Hepatocyte (in vitro differentiated cells): ENCODE results near the gene DPF3.

Source experiments
- CTCF ChIP-seq: fragments of 200-600 bp; sonication (generic); IDR thresholded peaks from 2 replicates; pipeline ENCODE4 v1.5.1; 2016; ENCODE audit warnings: antibody characterized with exemption, mild to moderate bottlenecking; ENCODE audit not compliant: poor library complexity
- EZH2phosphoT487 ChIP-seq: fragments of 200-600 bp; sonication (generic); IDR thresholded peaks from one replicate; pipeline ENCODE4 v1.6.1; 2018; ENCODE audit warnings: antibody characterized with exemption, mild to moderate bottlenecking, low read depth, moderate library complexity; ENCODE audit not compliant: unreplicated experiment, severe bottlenecking

- TF ChIP-seq CTCF: no peak
- TF ChIP-seq EZH2phosphoT487: no peak
Observed at GRCh38 chr14:72726444-72726843, 167.5 kb downstream of the DPF3 start.
